H1 (cell line): Measurements from ENCODE around the gene ADRA2C. TPM values are rescaled to one million over a fixed set of nuclear protein-coding genes. Genes with fewer than 3 reads are reported as not detected.

Experiments used
- CEBPB ChIP-seq: IDR thresholded peaks from 2 replicates; pipeline ENCODE4 v1.6.1; 2012; ENCODE audit warnings: low read depth, low read length
- KDM4A ChIP-seq: IDR thresholded peaks from one replicate; pipeline ENCODE4 v1.7.1; 2012; ENCODE audit warnings: low read depth, mild to moderate bottlenecking, moderate library complexity, low read length, inconsistent platforms; ENCODE audit not compliant: severe bottlenecking
- MAFK ChIP-seq: IDR thresholded peaks from 2 replicates; pipeline ENCODE4 v1.6.1; 2012; ENCODE audit warnings: low read depth, mild to moderate bottlenecking, improper control_type of control experiment, low read length
- MAX ChIP-seq: IDR thresholded peaks from 2 replicates; pipeline ENCODE4 v1.6.1; 2012; ENCODE audit warnings: inconsistent platforms
- SIRT6 ChIP-seq: IDR thresholded peaks from one replicate; pipeline ENCODE4 v1.7.1; 2012; ENCODE audit warnings: low read length, inconsistent platforms
- polyA plus RNA-seq, 7 experiments: library from polyadenylated mRNA; depleted of rRNA in 3 of 7; stranded (reverse) in 5 of 7; unstranded in 2 of 7; fragments of >200 nt in 5 of 7; fragments of 200-250 nt in 2 of 7; gene quantifications; 1 replicate in 5 of 7; 2 replicates in 1 of 7; 4 replicates in 1 of 7; pipeline versions ENCODE4 v1.2.1 to v1.2.3, GENCODE V29; 2011 to 2013; ENCODE audit warnings: missing spikeins in 2 of 7, mixed read lengths in 2 of 7
- total RNA-seq: library from RNA; stranded (reverse); fragmentation: NEBNext Ultra II Directional; extraction: Animal tissue kit (Norgen Biotek cat#: 25700); gene quantifications from 2 replicates; pipeline ENCODE4 v1.2.1, GENCODE V29; 2021
- TF ChIP-seq, protein P1 (sequence below): IDR thresholded peaks from 2 replicates; pipeline ENCODE4 v1.6.1; 2012; ENCODE audit warnings: low read length, inconsistent platforms

Gene ADRA2C
- total and polyA plus RNA-seq, 2 of the 8 experiments (the other 6 are each of a cell fraction or from before 2014, with no cell fraction given): 14.6 to 14.8 TPM

DNA sequence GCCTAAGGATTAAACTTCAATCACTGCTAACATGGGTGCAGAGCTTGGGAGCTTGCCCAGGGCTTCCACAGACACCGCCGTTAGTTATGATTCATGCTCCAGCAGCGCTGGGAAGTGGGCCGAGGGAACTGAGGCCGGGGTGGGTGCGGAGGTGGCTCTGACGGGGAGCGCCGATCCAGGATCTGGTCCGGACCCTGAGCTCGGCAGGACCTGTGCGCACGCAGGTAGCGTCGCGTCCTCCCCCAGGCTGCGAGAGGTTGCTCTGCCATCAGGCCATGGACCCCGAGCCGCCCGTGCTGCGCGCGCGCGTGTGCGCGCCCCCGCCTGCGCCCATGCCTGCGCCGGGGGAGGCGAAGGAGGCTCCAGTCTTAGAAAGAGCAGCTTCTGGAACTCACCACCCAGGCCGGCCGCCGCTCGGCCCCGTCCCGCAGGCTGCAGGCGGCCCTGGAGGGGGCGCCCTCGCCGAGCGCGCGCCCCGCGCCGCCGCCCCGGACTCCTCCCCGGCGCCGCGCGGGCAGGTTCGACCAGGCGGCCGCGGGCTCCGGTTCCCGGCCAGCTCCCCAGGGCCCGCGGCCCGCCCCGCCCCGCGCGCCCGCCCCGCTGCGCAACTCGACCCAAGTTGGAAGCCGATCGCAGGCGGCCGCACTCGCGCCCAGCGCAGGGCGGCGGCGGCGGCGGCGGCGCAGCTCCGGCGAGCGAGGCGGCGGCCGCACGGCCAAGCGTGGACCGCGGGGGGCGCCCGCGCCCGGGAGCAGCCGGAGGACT, 732 bp upstream of the ADRA2C start (continued):
- TF ChIP-seq KDM4A: peak; percentile 47
- TF ChIP-seq MAX: peak; percentile 24; the same call in 1 of the 2 replicates
- TF ChIP-seq, protein P1, sequence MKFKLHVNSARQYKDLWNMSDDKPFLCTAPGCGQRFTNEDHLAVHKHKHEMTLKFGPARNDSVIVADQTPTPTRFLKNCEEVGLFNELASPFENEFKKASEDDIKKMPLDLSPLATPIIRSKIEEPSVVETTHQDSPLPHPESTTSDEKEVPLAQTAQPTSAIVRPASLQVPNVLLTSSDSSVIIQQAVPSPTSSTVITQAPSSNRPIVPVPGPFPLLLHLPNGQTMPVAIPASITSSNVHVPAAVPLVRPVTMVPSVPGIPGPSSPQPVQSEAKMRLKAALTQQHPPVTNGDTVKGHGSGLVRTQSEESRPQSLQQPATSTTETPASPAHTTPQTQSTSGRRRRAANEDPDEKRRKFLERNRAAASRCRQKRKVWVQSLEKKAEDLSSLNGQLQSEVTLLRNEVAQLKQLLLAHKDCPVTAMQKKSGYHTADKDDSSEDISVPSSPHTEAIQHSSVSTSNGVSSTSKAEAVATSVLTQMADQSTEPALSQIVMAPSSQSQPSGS: no peak
- TF ChIP-seq SIRT6: no peak
- no peak for TF ChIP-seq CEBPB
- no peak for TF ChIP-seq MAFK
